K562 (cell line): Measurements from ENCODE around the gene TAF10. TPM values are rescaled to one million over a fixed set of nuclear protein-coding genes. Genes with fewer than 3 reads are reported as not detected.

Experiments used
- EP400 ChIP-seq: fragments of 450-650 bp; IDR thresholded peaks from 2 replicates; pipeline ENCODE4 v1.6.1; 2017; ENCODE audit warnings: antibody characterized with exemption, mild to moderate bottlenecking, moderate library complexity
- ETV1 ChIP-seq: fragments of 450-650 bp; conservative IDR thresholded peaks from 2 replicates; pipeline ENCODE4 v1.6.1; 2016; ENCODE audit warnings: missing genetic modification characterization, control low read depth, low read depth, missing compliant biosample characterization
- GABPB2 ChIP-seq: fragments of 250-450 bp; sonication (Bioruptor Pico); conservative IDR thresholded peaks from 2 replicates; pipeline ENCODE4 v1.5.1; 2021; ENCODE audit warnings: mild to moderate bottlenecking
- KLF1 ChIP-seq: fragments of 450-650 bp; IDR thresholded peaks from 2 replicates; pipeline ENCODE4 v1.6.1; 2016; ENCODE audit warnings: missing genetic modification characterization, missing compliant biosample characterization
- USF1 ChIP-seq: sonication (generic); formaldehyde crosslinking; IDR thresholded peaks from 2 replicates; pipeline ENCODE4 v1.9.0; 2022; ENCODE audit warnings: mild to moderate bottlenecking, missing genetic modification reagents
- YBX1 ChIP-seq: fragments of 450-650 bp; IDR thresholded peaks from 2 replicates; pipeline ENCODE4 v1.7.1; 2016; ENCODE audit warnings: mild to moderate bottlenecking
- polyA plus RNA-seq, 8 experiments: library from polyadenylated mRNA; depleted of rRNA in 4 of 8; stranded (reverse) in 5 of 8; unstranded in 3 of 8; fragments of >200 nt; fragmentation: Nextera tagmentation in 2 of 8; fragmentation: Illumina TruSeq in 1 of 8; extraction: Ambion mirVana in 2 of 8; extraction: Trizol in 1 of 8; gene quantifications; 2 replicates each; pipeline versions ENCODE4 v1.2.1 to v1.2.3, GENCODE V29; 2011 to 2014; ENCODE audit warnings: inconsistent platforms in 1 of 8, missing spikeins in 1 of 8
- total RNA-seq, 7 experiments: library from RNA; depleted of rRNA in 6 of 7; stranded (reverse); fragments of >200 nt in 6 of 7; fragmentation: Illumina TruSeq in 2 of 7; extraction: Trizol in 2 of 7; gene quantifications; 2 replicates each; pipeline versions ENCODE4 v1.2.1 to v1.2.3, GENCODE V29; 2011 to 2021; ENCODE audit warnings: low replicate concordance in 1 of 7
- TF ChIP-seq, protein P1 (sequence below): fragments of 450-650 bp; IDR thresholded peaks from 2 replicates; pipeline ENCODE4 v1.6.1; 2016; ENCODE audit warnings: low read depth
- TF ChIP-seq, protein P2 (sequence below), 2 experiments: fragments of 450-650 bp; IDR thresholded peaks; 2 replicates each; pipeline ENCODE4 v1.6.1; 2016
- TF ChIP-seq, protein P3 (sequence below): sonication (generic); IDR thresholded peaks from 2 replicates; pipeline ENCODE4 v1.6.1; 2016
- TF ChIP-seq, protein P4 (sequence below): fragments of 250-450 bp; sonication (Bioruptor Pico); IDR thresholded peaks from 2 replicates; pipeline ENCODE4 v1.4.0; 2020
- TF ChIP-seq, protein P5 (sequence below): fragments of 250-450 bp; sonication (Bioruptor Pico); IDR thresholded peaks from 2 replicates; pipeline ENCODE4 v1.5.0; 2020; ENCODE audit warnings: mild to moderate bottlenecking, borderline replicate concordance

TAF10 gene
- total and polyA plus RNA-seq, 9 of the 15 experiments (the other 6 are each of a cell fraction or from before 2014, with no cell fraction given): 19.5 to 197 (median 121) TPM

DNA sequence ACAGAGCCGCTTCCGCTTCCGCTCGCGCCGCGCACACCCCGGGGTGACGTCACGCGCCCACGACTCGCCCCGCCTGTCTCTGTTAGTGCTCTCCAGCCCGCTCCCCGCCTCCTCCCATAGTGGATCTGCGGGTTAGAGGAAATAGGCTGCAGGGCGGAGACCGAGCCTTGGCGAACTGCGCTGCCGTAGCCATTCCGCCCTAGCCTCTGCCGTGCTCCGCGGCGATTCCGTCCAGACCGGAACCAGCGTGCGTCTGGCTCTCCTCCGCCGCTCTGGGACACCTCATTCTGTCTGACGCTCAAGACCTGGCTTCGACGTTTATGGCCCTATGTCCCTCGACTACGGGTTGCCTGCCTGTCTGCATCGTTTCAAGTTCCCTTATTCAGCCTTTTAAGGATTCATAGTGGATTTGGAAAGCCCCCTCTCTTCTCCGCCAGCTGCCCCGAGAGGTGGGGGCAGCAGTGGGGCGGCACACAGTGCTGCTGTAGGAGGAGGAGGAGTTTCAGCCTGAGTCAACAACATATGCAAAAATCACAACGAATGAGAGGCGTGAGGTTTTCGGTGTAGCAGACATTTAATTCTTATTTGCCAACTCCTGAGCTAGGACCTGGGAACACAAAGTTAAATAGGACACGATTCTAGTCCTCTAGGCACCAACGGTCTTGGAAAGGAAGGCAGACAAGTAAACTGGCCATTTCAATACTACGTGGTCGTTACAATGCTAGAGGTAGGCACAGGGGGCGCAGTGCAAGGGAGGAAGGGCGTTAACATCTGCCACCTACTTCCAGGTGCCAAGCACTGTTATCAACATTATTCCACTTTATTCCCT, at the start of gene TAF10 (continued):
- TF ChIP-seq, protein P1, sequence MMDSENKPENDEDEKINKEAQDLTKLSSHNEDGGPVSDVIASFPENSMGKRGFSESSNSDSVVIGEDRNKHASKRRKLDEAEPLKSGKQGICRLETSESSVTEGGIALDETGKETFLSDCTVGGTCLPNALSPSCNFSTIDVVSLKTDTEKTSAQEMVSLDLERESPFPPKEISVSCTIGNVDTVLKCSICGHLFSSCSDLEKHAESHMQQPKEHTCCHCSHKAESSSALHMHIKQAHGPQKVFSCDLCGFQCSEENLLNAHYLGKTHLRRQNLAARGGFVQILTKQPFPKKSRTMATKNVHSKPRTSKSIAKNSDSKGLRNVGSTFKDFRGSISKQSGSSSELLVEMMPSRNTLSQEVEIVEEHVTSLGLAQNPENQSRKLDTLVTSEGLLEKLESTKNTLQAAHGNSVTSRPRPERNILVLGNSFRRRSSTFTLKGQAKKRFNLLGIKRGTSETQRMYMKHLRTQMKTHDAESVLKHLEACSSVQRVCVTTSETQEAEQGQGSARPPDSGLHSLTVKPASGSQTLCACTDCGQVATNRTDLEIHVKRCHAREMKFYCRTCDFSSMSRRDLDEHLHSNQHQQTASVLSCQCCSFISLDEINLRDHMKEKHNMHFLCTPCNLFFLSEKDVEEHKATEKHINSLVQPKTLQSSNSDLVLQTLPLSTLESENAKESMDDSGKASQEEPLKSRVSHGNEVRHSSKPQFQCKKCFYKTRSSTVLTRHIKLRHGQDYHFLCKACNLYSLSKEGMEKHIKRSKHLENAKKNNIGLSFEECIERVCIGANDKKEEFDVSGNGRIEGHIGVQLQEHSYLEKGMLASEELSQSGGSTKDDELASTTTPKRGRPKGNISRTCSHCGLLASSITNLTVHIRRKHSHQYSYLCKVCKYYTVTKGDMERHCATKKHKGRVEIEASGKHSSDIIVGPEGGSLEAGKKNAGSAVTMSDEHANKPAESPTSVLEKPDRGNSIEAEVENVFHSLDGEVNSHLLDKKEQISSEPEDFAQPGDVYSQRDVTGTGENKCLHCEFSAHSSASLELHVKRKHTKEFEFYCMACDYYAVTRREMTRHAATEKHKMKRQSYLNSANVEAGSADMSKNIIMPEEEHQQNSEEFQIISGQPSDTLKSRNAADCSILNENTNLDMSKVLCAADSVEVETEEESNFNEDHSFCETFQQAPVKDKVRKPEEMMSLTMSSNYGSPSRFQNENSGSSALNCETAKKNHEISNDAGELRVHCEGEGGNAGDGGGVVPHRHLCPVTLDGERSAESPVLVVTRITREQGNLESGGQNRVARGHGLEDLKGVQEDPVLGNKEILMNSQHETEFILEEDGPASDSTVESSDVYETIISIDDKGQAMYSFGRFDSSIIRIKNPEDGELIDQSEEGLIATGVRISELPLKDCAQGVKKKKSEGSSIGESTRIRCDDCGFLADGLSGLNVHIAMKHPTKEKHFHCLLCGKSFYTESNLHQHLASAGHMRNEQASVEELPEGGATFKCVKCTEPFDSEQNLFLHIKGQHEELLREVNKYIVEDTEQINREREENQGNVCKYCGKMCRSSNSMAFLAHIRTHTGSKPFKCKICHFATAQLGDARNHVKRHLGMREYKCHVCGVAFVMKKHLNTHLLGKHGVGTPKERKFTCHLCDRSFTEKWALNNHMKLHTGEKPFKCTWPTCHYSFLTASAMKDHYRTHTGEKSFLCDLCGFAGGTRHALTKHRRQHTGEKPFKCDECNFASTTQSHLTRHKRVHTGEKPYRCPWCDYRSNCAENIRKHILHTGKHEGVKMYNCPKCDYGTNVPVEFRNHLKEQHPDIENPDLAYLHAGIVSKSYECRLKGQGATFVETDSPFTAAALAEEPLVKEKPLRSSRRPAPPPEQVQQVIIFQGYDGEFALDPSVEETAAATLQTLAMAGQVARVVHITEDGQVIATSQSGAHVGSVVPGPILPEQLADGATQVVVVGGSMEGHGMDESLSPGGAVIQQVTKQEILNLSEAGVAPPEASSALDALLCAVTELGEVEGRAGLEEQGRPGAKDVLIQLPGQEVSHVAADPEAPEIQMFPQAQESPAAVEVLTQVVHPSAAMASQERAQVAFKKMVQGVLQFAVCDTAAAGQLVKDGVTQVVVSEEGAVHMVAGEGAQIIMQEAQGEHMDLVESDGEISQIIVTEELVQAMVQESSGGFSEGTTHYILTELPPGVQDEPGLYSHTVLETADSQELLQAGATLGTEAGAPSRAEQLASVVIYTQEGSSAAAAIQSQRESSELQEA: no peak
- TF ChIP-seq, protein P2, sequence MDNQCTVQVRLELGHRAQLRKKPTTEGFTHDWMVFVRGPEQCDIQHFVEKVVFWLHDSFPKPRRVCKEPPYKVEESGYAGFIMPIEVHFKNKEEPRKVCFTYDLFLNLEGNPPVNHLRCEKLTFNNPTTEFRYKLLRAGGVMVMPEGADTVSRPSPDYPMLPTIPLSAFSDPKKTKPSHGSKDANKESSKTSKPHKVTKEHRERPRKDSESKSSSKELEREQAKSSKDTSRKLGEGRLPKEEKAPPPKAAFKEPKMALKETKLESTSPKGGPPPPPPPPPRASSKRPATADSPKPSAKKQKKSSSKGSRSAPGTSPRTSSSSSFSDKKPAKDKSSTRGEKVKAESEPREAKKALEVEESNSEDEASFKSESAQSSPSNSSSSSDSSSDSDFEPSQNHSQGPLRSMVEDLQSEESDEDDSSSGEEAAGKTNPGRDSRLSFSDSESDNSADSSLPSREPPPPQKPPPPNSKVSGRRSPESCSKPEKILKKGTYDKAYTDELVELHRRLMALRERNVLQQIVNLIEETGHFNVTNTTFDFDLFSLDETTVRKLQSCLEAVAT (IDR thresholded peaks at IDR 0.05): peak in 1 of 2 experiments; percentile 82; a peak in 2 of 4 replicates
- TF ChIP-seq, protein P3, sequence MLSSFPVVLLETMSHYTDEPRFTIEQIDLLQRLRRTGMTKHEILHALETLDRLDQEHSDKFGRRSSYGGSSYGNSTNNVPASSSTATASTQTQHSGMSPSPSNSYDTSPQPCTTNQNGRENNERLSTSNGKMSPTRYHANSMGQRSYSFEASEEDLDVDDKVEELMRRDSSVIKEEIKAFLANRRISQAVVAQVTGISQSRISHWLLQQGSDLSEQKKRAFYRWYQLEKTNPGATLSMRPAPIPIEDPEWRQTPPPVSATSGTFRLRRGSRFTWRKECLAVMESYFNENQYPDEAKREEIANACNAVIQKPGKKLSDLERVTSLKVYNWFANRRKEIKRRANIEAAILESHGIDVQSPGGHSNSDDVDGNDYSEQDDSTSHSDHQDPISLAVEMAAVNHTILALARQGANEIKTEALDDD: peak; percentile 11; the same call in 1 of the 2 replicates
- TF ChIP-seq EP400: peak; percentile 83
- TF ChIP-seq ETV1 (tag): peak; percentile 84
- TF ChIP-seq, protein P4, sequence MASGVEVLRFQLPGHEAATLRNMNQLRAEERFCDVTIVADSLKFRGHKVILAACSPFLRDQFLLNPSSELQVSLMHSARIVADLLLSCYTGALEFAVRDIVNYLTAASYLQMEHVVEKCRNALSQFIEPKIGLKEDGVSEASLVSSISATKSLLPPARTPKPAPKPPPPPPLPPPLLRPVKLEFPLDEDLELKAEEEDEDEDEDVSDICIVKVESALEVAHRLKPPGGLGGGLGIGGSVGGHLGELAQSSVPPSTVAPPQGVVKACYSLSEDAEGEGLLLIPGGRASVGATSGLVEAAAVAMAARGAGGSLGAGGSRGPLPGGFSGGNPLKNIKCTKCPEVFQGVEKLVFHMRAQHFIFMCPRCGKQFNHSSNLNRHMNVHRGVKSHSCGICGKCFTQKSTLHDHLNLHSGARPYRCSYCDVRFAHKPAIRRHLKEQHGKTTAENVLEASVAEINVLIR: peak; percentile 82
- TF ChIP-seq KLF1 (tag): no peak; the same call in 1 of the 2 replicates
- no peak for TF ChIP-seq YBX1
- TF ChIP-seq GABPB2 (CRISPR knock-in tag): no peak
- TF ChIP-seq, protein P5, sequence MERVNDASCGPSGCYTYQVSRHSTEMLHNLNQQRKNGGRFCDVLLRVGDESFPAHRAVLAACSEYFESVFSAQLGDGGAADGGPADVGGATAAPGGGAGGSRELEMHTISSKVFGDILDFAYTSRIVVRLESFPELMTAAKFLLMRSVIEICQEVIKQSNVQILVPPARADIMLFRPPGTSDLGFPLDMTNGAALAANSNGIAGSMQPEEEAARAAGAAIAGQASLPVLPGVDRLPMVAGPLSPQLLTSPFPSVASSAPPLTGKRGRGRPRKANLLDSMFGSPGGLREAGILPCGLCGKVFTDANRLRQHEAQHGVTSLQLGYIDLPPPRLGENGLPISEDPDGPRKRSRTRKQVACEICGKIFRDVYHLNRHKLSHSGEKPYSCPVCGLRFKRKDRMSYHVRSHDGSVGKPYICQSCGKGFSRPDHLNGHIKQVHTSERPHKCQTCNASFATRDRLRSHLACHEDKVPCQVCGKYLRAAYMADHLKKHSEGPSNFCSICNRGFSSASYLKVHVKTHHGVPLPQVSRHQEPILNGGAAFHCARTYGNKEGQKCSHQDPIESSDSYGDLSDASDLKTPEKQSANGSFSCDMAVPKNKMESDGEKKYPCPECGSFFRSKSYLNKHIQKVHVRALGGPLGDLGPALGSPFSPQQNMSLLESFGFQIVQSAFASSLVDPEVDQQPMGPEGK: no peak
- TF ChIP-seq USF1 (CRISPR knock-in tag): peak; percentile 13; the same call in 1 of the 2 replicates
